Endothelial cell of umbilical vein (primary cell): Measurements from ENCODE around the gene CHD5. TPM values are rescaled to one million over a fixed set of nuclear protein-coding genes. Genes with fewer than 3 reads are reported as not detected.

ENCODE experiments used
- BruUV-seq: library from RNA; stranded (reverse); fragments of 400-500 nt; replicated peaks from 2 replicates; lab custom pipeline; 2021; lab: Mats Ljungman, UMichigan
- CTCF ChIA-PET: fragments of 300-600, 350-600 bp; sonication (Branson Sonifier 250); formaldehyde crosslinking; loops from one replicate; lab custom pipeline; 2021; ENCODE audit warnings: antibody characterized with exemption, inconsistent platforms; lab: Charles Lee
- POLR2A ChIA-PET: fragments of 300-600, 350-600 bp; sonication (Branson Sonifier 250); formaldehyde crosslinking; loops from one replicate; lab custom pipeline; 2021; ENCODE audit warnings: antibody characterized with exemption, inconsistent platforms; lab: Charles Lee
- DNase-seq: peaks from one replicate; pipeline ENCODE4 v3.0.0-alpha.2; 2011; ENCODE audit warnings: low read depth, low spot score
- FAIRE-seq: peaks from 2 replicates; lab custom pipeline; 2011; peaks lifted over from hg19 to GRCh38; lab: Jason Lieb, UNC
- H2AFZ ChIP-seq: 2 replicates; pipeline ENCODE4 v1.6.0; 2012; ENCODE audit warnings: low read depth, low read length, control low read depth, inconsistent platforms
- H3K27ac ChIP-seq: 2 replicates; pipeline ENCODE4 v1.5.1; 2011; ENCODE audit warnings: low read depth, mild to moderate bottlenecking, control low read depth, low read length, moderate library complexity; ENCODE audit not compliant: insufficient read depth
- H3K27me3 ChIP-seq, 2 experiments: 2 replicates each; pipeline versions ENCODE4 v1.6.0 to v1.6.1; 2011; ENCODE audit warnings: low read length in 2 of 2, mixed read lengths in 1 of 2; ENCODE audit not compliant: control insufficient read depth in 2 of 2, insufficient read depth in 2 of 2
- H3K36me3 ChIP-seq, 2 experiments: 2 replicates in 1 of 2; 3 replicates in 1 of 2; pipeline ENCODE4 v1.5.1; 2011; ENCODE audit warnings: low read length in 2 of 2, mild to moderate bottlenecking in 1 of 2, moderate library complexity in 1 of 2; ENCODE audit not compliant: control insufficient read depth in 2 of 2, insufficient read depth in 2 of 2; ENCODE audit errors: extremely low read depth in 1 of 2
- H3K4me1 ChIP-seq: 3 replicates; pipeline ENCODE4 v1.5.1; 2011; ENCODE audit warnings: mild to moderate bottlenecking, low read length; ENCODE audit not compliant: control insufficient read depth, insufficient read depth; ENCODE audit errors: extremely low read depth
- H3K4me2 ChIP-seq: 2 replicates; pipeline ENCODE4 v1.6.1; 2011; ENCODE audit warnings: low read length, control low read depth, mixed read lengths; ENCODE audit not compliant: insufficient read depth
- H3K4me3 ChIP-seq, 3 experiments: fragments of 200-600 bp in 1 of 3; sonication (generic), shearing (Covaris generic) in 1 of 3; replicated peaks in 1 of 3; 2 replicates each; pipeline ENCODE4 v1.5.1; 2011 to 2016; ENCODE audit warnings: control low read depth in 3 of 3, low read length in 3 of 3, mild to moderate bottlenecking in 2 of 3, inconsistent platforms in 1 of 3, low read depth in 1 of 3, moderate library complexity in 1 of 3; ENCODE audit not compliant: insufficient read depth in 1 of 3
- H3K79me2 ChIP-seq: 2 replicates; pipeline ENCODE4 v1.6.0; 2012; ENCODE audit warnings: low read length, inconsistent platforms; ENCODE audit not compliant: control insufficient read depth, insufficient read depth
- H3K9ac ChIP-seq: replicated peaks from 2 replicates; pipeline ENCODE3; 2011; ENCODE audit warnings: low read length, control low read depth; ENCODE audit not compliant: insufficient read depth; ENCODE audit errors: extremely low read depth
- H3K9me1 ChIP-seq: replicated peaks from 3 replicates; pipeline ENCODE4 v1.6.0; 2011; ENCODE audit warnings: mild to moderate bottlenecking, low read length; ENCODE audit not compliant: control insufficient read depth, insufficient read depth; ENCODE audit errors: extremely low read depth
- H3K9me3 ChIP-seq: replicated peaks from 2 replicates; pipeline ENCODE4 v1.5.1; 2012; ENCODE audit warnings: low read length, inconsistent platforms; ENCODE audit not compliant: control insufficient read depth, insufficient read depth
- H4K20me1 ChIP-seq: replicated peaks from 2 replicates; pipeline ENCODE3; 2011; ENCODE audit warnings: mild to moderate bottlenecking, low read length; ENCODE audit not compliant: control insufficient read depth, insufficient read depth; ENCODE audit errors: extremely low read depth
- CTCF ChIP-seq, 2 donors: IDR thresholded peaks; 1 replicate in 1 of 2; 2 replicates in 1 of 2; pipeline ENCODE4 v1.5.1; 2011; ENCODE audit warnings: low read length in 2 of 2, mild to moderate bottlenecking in 2 of 2, moderate library complexity in 2 of 2, control low read depth in 1 of 2, inconsistent platforms in 1 of 2, low read depth in 1 of 2; ENCODE audit not compliant: insufficient read depth in 1 of 2; ENCODE audit errors: extremely low read depth in 1 of 2
- EZH2 ChIP-seq: IDR thresholded peaks from 2 replicates; pipeline ENCODE4 v1.6.1; 2012; ENCODE audit warnings: borderline replicate concordance, low read depth, mild to moderate bottlenecking, moderate library complexity, low read length, inconsistent platforms; ENCODE audit not compliant: severe bottlenecking
- POLR2AphosphoS5 ChIP-seq: IDR thresholded peaks from 2 replicates; pipeline ENCODE4 v1.6.1; 2012; ENCODE audit warnings: low read depth, mild to moderate bottlenecking, control low read depth, low read length, moderate library complexity; ENCODE audit not compliant: insufficient read depth
- dilution Hi-C: fragments of 300-500 bp; cut with MboI; formaldehyde crosslinking; loops from one replicate; pipeline ENCODE4 v1.15.0; 2019; ENCODE audit warnings: low sequenced_read_pairs; ENCODE audit not compliant: extremely low pct_ligation_motif_present
- intact Hi-C: fragments of 100-400 bp; cut with micrococcal nuclease; formaldehyde crosslinking; loops from one replicate; pipeline ENCODE4 v1.10.0; 2022
- polyA plus RNA-seq, 4 experiments: library from polyadenylated mRNA; depleted of rRNA in 3 of 4; stranded (reverse) in 3 of 4; unstranded in 1 of 4; fragments of >200 nt; gene quantifications; 2 replicates each; pipeline versions ENCODE4 v1.2.1 to v1.2.3, GENCODE V29; 2011 to 2012; ENCODE audit warnings: missing spikeins in 1 of 4
- total RNA-seq: library from RNA; stranded (reverse); gene quantifications from 2 replicates; pipeline ENCODE4 v1.2.3, GENCODE V29; 2021

The CHD5 gene
- total and polyA plus RNA-seq, 2 donors (not counting 3 experiments of a cell fraction or from before 2014, with no cell fraction given), result 0.04 to 0.11 TPM

DNA sequence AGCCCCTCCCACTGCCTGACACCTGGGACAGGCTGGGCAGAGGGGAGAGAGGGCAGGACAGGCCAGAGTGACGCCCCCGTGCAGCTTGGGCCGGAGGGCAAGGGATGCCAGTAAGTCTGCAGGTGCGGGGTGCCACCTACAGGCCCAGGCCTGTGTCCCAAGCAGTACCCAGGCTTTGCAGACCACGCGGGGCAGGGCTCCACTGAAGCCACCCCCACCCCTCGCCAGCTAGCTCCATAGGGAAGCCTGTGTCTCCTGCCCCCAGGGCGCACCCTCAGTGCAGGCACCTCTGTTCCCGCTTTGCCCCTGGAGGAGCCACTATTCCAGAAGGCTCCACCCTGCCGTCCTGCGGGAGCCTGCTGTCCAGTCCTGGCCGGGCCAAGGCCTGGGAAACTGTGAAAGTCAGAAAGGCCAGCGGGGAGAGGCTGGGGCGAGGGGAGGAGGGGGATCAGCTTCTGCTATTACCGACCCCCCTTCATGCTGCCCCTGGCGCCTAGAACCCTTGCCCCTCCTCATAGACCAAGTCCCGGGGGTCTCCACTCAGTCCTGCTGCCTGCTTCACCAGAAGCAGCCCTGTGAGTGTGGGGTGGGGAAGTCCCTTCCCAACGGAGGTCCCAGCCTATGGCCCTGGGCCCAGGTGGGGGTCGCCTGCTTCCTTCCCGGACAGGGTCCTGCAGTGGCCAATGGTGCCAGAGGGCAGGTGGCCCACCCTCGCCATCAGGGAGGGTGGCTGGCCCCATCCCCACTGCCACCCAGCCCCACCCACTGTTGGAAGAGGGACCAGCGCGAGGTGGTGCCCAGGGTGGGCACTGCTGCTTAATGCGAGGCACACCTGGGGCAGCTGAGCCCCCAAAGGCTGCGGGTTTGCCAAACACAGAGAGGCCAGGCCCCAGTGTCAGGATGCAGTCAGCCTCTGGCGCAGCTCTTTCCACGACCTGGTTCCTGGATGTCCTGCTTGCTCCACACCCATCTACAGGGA is 80.0 kb downstream of the CHD5 start:
- ChIA-PET CTCF (interaction anchor here (1.0 to 1.7 kb wide), 3 partner anchors 19 to 58 kb away, joined by 3 to 8 read pairs (median 4); no protein-coding TSS in a partner anchor), POLR2A (interaction anchor here (0.6 kb wide), 1 partner anchor 15 kb away, joined by 3 read pairs; no protein-coding TSS in a partner anchor)
- Histone ChIP-seq H2AFZ (no peak overlapping the region), H4K20me1 (no peaks in the 10 kb centered on the region), H3K36me3 (no peaks in the 10 kb centered on the region), H3K79me2 (no peaks in the 10 kb centered on the region), H3K27me3 (no peaks in the 10 kb centered on the region), H3K4me2 (no peak overlapping the region), H3K9ac (no peak overlapping the region), H3K4me1 (no peaks in the 10 kb centered on the region), H3K9me1 (no peaks in the 10 kb centered on the region), H3K9me3 (no peaks in the 10 kb centered on the region), H3K27ac (no peak overlapping the region), H3K4me3 (no peak overlapping the region)
- TF ChIP-seq POLR2AphosphoS5 (no peak), CTCF (IDR thresholded peaks at IDR 0.05; ENCODE audit: extremely low read depth in 1 of 2, insufficient read depth in 1 of 2, low read depth in 1 of 2, low read length in 2 of 2) (peak; percentile 4 to 6), EZH2 (no peak)
- FAIRE-seq, result no peak
- intact Hi-C loops, result loop anchor here (2.0 kb wide), 1 partner anchor 47 kb away; no protein-coding TSS in a partner anchor
- BruUV-seq, result no TSS peak
- DNase-seq, result no peak
- dilution Hi-C loops, result no loop called here
